Measurements from ENCODE around the gene KITLG. TPM values are rescaled to one million over a fixed set of nuclear protein-coding genes. Genes with fewer than 3 reads are reported as not detected.
"Not testable (repeated sequence)": the region's sequence is repeated elsewhere in the genome, so short reads cannot be mapped to it uniquely, and the experiment has no call there.

Gene KITLG
- total RNA-seq, 1 donor from 2014 or later = 1.4 TPM

DNA sequence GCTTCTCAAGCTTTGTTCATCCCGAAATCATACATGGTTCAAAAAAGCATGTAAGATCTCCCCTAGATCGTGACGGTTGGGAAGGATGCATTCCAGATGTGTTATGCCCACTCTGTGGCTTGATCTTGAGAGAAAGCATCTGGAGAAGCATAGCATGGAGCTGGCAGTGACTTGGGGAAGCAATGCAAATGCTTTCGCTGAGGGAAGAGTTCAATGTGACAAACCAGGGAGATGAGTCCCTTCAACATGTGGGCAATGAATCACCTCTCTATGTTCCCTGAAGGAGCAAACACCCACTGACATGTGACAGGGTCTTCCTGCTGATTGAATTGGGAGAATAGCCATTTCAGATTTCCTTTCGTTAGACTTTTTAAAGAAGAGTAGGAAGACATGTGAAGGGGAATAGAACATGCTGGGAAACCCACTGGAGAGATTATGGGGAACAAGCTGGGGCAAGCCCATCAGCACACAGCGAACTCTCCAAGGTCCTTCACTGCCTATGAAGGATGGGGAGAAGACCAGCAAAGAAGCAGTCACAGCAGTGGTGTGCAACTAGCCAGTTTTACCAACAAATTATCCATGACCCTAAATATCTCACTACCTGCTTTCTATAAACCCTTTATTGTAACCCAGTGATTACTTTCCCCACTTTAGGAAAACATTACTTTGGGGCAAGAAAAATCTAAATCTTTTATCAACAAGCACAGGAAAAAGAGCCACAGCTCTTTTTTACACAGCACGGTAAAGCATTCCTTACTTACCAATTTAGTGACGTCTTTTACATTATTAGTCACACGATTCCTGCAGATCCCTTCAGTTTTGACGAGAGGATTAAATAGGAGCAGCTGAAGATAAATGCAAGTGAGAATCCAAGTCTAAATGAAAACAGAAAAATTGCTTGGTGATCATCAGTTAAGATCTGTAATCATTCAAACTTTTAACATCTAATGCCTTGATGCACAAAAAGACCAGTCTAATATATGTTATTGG, 35.0 kb downstream of the KITLG start:
- no peak for ATAC-seq

GRCh38 chr12:88539893-88540292, 40.4 kb downstream of the KITLG start:
- no peak for ATAC-seq

More for the DNA sequence above, 35.0 kb downstream of the KITLG start:
- DNase-seq (ENCODE audit: low spot score) = no peak

DNA sequence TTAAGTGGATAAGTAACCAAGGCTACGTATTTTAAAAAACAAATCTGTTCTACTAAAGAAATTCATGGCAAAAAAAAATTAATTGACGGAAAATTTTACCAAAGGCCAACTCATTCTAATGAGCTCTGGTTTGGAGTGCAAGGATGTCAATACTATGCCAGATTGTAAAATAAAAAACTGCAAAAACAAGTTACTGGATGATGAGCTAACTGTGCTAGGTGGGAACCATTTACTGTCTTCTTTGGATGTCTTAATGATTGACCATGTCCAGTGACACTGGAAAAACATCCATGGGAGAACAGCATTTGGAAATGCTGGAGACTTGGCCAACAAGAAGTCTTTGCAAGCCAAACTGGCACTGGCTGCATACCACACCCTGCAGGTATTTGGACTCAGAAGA, 41.6 kb downstream of the KITLG start:
- no peak for ATAC-seq
- DNase-seq (ENCODE audit: low spot score) = no peak

More at GRCh38 chr12:88539893-88540292, 40.4 kb downstream of the KITLG start:
- DNase-seq (ENCODE audit: low spot score) = no peak

DNA sequence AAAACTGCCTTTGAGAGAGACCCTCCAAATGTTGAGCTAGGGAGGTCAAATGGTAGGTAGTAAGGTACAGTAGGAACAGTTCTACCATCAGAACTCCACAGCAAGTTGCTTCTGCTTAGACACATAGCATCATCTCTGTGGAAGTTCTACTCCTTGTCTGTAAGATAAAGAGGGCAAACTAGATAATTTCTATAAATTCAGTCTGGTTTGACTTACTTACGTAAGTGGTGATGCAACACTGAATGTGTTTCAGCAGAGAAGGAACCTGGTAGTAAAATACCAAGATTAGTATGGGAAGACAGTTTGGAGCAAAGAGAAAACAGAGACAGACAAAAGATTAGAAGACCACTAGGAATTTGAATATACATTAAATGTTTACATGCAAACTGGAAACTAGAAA, 42.0 kb downstream of the KITLG start:
- ATAC-seq (no peak), DNase-seq (ENCODE audit: low spot score) (no peak)

- ATAC-seq (no peak), DNase-seq (ENCODE audit: low spot score) (no peak)
Observed at GRCh38 chr12:88530868-88531267, 49.4 kb downstream of the KITLG start.

- DNase-seq (ENCODE audit: low spot score) = no peak
- peak; percentile 54 for ATAC-seq
Observed at GRCh38 chr12:88529531-88530488, 50.5 kb downstream of the KITLG start.

GRCh38 chr12:88522961-88523360, 57.3 kb downstream of the KITLG start:
- ATAC-seq = no peak

DNA sequence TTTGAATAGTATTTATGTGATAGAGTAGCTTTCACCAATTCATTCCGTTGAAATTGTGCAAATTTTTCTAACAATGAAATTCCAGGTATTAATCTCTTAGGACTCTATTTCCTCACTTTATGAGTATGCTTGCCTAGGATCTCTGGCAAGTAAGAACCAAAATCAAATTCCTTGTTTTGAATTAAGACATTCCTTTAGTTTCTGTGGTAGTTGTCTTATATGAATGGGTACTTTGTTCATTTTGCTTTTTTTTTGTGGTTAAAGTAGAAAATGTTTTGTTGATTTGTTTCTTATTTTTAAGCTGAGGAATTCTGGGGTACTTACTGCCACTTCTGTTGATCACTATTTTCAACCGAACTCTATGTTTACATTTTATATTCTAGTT, 59.8 kb downstream of the KITLG start:
- DNase-seq (ENCODE audit: low spot score) (no peak), ATAC-seq (no peak)

More at GRCh38 chr12:88522961-88523360, 57.3 kb downstream of the KITLG start:
- DNase-seq (ENCODE audit: low spot score) = no peak

- no peak for DNase-seq (ENCODE audit: low spot score)
- ATAC-seq = no peak
Observed at GRCh38 chr12:88519802-88520435, 60.4 kb downstream of the KITLG start.

DNA sequence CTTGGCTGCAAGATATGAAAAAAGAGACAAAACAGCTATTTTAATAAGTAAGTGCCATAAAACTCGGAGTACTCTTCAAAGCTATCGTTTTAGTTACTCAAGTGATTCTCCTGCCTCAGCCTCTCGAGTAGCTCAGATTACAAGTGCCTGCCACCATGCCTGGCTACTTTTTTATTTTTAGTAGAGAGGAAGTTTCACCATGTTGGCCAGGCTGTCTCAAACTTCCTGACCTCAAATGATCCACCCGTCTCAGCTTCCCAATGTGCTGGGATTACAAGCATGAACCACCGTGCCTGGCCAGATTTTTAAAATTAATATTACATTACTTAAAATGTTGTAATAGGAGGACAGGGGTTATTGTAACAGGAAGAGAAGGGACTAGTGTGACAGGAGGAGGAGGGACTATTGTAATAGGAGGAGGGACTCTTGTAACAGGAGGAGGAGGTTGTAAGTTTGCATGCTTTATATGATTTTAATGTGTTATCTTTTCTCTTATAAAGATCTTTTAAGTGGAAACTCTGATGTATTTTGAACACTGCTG, 61.3 kb downstream of the KITLG start:
- ATAC-seq = no peak
- no peak for DNase-seq (ENCODE audit: low spot score)

DNA sequence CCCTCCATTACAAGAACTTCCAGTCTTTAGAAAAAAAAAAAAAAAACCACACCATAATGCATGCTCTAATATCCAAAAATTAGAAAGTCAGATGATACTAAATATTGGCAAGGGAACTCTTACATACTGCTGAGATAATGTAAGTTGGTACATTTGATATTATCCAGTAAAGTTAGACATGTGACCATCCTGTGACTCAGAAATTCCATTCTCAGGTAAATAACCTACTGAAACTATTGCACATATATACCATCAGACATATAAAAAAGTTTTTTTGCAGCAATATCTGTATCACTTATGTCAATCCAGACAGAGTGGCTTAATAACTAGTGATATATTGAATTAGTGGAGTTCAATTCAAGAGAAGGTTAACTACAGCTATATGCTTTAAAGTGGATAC, 63.5 kb downstream of the KITLG start:
- no peak for DNase-seq (ENCODE audit: low spot score)
- no peak for ATAC-seq

- DNase-seq (ENCODE audit: low spot score) (no peak), ATAC-seq (no peak)
Observed at GRCh38 chr12:88510843-88511242, 69.4 kb downstream of the KITLG start.

DNA sequence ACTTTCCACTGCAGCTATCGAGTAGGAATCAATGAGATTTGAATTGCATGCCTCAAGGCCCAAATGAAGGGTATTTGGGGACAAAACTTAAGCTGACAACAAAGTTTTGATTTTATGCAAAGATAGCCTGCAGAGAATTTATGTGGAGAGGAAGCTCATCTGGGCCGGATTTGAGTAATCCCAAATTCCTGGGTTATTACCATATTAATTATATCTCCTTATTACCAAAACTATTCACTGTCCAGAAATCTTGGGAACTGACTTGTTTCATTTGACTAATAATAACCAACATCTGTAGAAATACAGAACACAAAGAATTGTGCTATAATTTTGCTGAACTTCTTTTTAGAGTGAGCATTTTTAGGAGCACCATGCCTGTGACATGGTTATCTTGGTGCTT, 70.4 kb downstream of the KITLG start:
- ATAC-seq (no peak), DNase-seq (ENCODE audit: low spot score) (no peak)

DNA sequence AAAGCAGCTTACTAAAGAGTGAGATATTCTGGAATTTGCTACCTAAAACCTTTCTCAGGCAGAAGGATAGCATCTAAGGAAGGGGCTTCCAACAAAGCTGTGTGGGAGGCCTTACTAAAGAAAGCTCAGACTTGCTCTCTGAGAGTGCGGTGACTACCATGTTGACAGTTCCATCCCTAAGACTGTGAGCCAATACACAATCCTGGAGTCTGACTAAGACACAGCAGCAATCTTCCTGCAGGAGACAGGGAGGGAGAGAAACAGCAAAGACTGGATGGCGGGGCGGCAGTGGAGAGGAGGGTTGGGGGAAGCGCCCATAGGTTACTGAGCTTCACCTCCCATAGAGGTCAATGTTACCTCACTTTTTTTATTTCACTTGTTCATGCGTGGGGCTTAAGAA, 70.9 kb downstream of the KITLG start:
- ATAC-seq = no peak

GRCh38 chr12:88507851-88508250, 72.4 kb downstream of the KITLG start:
- not testable (repeated sequence) for DNase-seq (ENCODE audit: low spot score); ATAC-seq

More for the DNA sequence above, 70.9 kb downstream of the KITLG start:
- no peak for DNase-seq (ENCODE audit: low spot score)

DNA sequence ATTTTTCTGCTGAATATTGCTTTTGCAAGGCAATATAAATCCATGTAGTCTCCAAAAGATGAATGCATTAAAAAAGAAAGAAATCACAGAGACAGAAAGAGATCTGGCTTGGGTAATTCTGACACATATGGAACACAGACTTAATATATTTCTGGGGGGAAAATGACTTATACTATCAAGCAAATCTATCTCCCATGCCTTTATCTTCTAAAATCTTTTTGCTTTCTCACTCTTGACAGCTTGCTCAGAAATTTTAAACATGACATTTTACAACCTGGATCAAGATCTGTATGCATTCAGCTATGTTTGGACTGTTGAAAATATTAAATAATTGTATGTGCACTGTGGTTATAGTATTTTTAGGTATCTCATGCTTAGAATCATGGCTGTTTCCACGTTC, 73.0 kb downstream of the KITLG start:
- no peak for ATAC-seq

GRCh38 chr12:88505696-88506095, 74.6 kb downstream of the KITLG start:
- no peak for DNase-seq (ENCODE audit: low spot score)
- no peak for ATAC-seq

More for the DNA sequence above, 73.0 kb downstream of the KITLG start:
- DNase-seq (ENCODE audit: low spot score) = no peak

DNA sequence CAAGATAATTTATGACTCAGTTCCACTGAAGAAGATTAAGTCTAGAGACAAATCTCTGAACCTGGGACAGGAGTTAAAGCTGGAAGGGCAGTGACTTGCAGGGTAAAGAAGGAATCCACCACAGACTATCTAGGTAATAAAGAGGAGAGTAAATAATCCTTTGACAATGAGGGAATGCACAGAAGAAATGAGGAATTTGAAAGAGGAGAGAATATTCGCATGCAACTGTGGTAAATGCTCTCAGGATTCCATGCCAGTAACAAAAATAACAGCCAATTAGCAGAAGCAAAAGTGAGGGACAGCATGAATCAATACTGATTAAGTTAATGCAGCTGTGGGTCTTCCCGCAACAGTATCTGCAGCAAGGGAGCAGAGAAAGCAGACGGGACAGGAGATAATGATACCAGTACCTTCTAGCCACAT, 77.0 kb downstream of the KITLG start:
- ATAC-seq (no peak), DNase-seq (ENCODE audit: low spot score) (no peak)

DNA sequence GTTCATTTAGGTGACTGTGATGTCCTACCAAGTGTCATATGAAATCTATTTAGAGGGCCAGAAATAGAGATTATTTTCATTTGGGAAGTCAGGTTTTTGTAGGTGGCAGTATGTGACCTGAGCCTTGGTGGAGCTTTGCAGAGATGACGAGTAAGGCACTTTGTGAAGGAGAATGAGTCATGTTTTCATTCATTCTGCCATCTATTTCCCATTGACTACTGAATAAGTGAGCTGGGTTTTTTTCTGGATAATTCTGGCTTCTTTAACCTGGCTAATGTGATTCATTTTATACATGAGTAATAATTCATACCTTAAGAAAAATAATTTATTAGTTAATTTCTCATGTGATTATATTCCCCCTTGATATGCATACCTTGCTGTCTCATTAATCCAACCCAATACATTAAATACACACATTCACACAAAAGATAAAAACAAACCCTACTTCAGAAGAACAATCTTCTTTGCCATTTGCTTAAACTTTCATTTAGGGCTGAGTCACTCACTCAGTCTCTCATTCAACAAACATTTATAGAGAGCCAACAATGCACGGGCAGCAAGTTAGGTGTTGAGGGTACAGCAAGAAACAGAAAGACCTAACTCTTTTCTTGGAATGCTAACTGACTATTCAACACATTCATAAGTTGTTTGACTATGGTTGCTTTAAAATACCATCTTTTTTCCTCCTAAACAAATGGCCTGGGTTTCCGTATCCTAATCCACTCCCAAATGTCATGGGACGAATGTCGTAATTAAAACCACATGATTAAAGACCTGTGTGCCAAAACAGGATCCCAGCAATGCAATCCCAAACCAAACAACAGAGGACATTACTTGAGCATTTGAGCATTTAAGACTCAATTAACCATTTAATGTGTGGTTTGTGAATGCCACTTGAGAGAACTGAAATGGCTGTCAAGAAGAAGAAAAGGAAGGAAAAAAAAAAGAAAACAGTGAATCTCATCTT, 78.0 kb downstream of the KITLG start:
- no peak for DNase-seq (ENCODE audit: low spot score)
- ATAC-seq = peak; percentile 44

Measured in left lobe of liver (tissue), 2 donors.